ENCODE data around the gene ERAS. TPM values are rescaled to one million over a fixed set of nuclear protein-coding genes. Genes with fewer than 3 reads are reported as not detected.
"Not testable (repeated sequence)": the region's sequence is repeated elsewhere in the genome, so short reads cannot be mapped to it uniquely, and the experiment has no call there.

Gene ERAS
- total RNA-seq, 1 experiment from 2014 or later, result not detected

GRCh38 chrX:48854898-48855297 lies 28.6 kb downstream of the ERAS start:
- no peak overlapping the region for H3K9ac ChIP-seq (ENCODE audit: low read length)
- no peaks in the 10 kb centered on the region for H3K9me3 ChIP-seq (ENCODE audit: control insufficient read depth in 1 of 2, insufficient read depth in 1 of 2, low read depth in 1 of 2, low read length in 2 of 2)
- H3K27me3 ChIP-seq (ENCODE audit: insufficient read depth, low read length), result no peaks in the 10 kb centered on the region
- TF ChIP-seq RAD21 (IDR thresholded peaks at IDR 0.05; ENCODE audit: low read depth), result peak; percentile 66
- 0 out of 2 replicates have a peak, but pooled peaks have one; percentile 19 for TF ChIP-seq CBX3 (IDR thresholded peaks at IDR 0.05; ENCODE audit: low read depth)
- peak; percentile 34 to 41 (median 40); a peak in 3 of 6 replicates for TF ChIP-seq CTCF (IDR thresholded peaks at IDR 0.05 in 2 of 3, conservative IDR thresholded peaks at IDR 0.05 in 1 of 3; ENCODE audit: borderline replicate concordance in 1 of 3, insufficient read depth in 1 of 3, low read depth in 2 of 3, low read length in 2 of 3)
- no peak for TF ChIP-seq ZFX (IDR thresholded peaks at IDR 0.05)
- no peak for TF ChIP-seq YY1 (IDR thresholded peaks at IDR 0.05; ENCODE audit: extremely low read depth, insufficient replicate concordance, low read depth, low read length)
- no peak for TF ChIP-seq POLR2AphosphoS5 (IDR thresholded peaks at IDR 0.05; ENCODE audit: low read depth, low read length)
- no peak for TF ChIP-seq ZNF274 (IDR thresholded peaks at IDR 0.05; ENCODE audit: low read depth, low read length)
- no peaks in the 10 kb centered on the region for H3K79me2 ChIP-seq (ENCODE audit: insufficient read depth, low read length)
- H2AFZ ChIP-seq (ENCODE audit: low read depth, low read length, poor library complexity, severe bottlenecking), result no peak overlapping the region
- intact Hi-C loops (cut with micrococcal nuclease), result no loop called here
- H3K27ac ChIP-seq (ENCODE audit: low read depth, low read length), result no peak overlapping the region
- no peaks in the 10 kb centered on the region for H3K9me2 ChIP-seq (ENCODE audit: insufficient read depth)
- no peaks in the 10 kb centered on the region for H4K20me1 ChIP-seq (ENCODE audit: insufficient read depth)
- ATAC-seq, result peak; percentile 38; the same call in 1 of the 2 replicates
- DNase-seq (ENCODE audit: low read depth, low spot score), result peak; percentile 3
- CTCF ChIA-PET, result no interaction called here
- no peak overlapping the region for H3K4me2 ChIP-seq (ENCODE audit: low read length)
- no TSS peak for BruUV-seq (replicated peaks)
- no peak overlapping the region for H3K4me3 ChIP-seq (replicated peaks in 1 of 2; ENCODE audit: low read depth in 1 of 2, low read length in 2 of 2)
- POLR2A ChIA-PET, result no interaction called here
- H3K36me3 ChIP-seq (ENCODE audit: control insufficient read depth in 1 of 2, insufficient read depth in 2 of 2, low read length in 2 of 2), result no peaks in the 10 kb centered on the region
- RAD21 ChIA-PET (ENCODE audit: low non-redundant PET in 1 of 2, low total read pairs in 2 of 2, uncharacterized antibody in 2 of 2, unreplicated experiment in 2 of 2), result no interaction called here
- no peaks in the 10 kb centered on the region for H3K4me1 ChIP-seq (ENCODE audit: control insufficient read depth in 1 of 2, insufficient read depth in 2 of 2, low read length in 2 of 2)

- no peak for DNase-seq (ENCODE audit: low read depth, low spot score)
- H3K9me3 ChIP-seq (ENCODE audit: control insufficient read depth in 1 of 2, insufficient read depth in 1 of 2, low read depth in 1 of 2, low read length in 2 of 2), result no peaks in the 10 kb centered on the region
- ChIA-PET POLR2A (no interaction called here), RAD21 (ENCODE audit: low non-redundant PET in 1 of 2, low total read pairs in 2 of 2, uncharacterized antibody in 2 of 2, unreplicated experiment in 2 of 2) (no interaction called here), CTCF (no interaction called here)
- no peak overlapping the region for H3K4me3 ChIP-seq (replicated peaks in 1 of 2; ENCODE audit: low read depth in 1 of 2, low read length in 2 of 2)
- H3K36me3 ChIP-seq (ENCODE audit: control insufficient read depth in 1 of 2, insufficient read depth in 2 of 2, low read length in 2 of 2), result no peaks in the 10 kb centered on the region
- peaks cover 8 to 14% of the 10 kb centered on the region in 2 experiments for H3K4me1 ChIP-seq (ENCODE audit: control insufficient read depth in 1 of 2, insufficient read depth in 2 of 2, low read length in 2 of 2)
- intact Hi-C loops (cut with micrococcal nuclease), result no loop called here
- no peak overlapping the region for H3K4me2 ChIP-seq (ENCODE audit: low read length)
- H2AFZ ChIP-seq (ENCODE audit: low read depth, low read length, poor library complexity, severe bottlenecking), result no peak overlapping the region
- TF ChIP-seq SRF (IDR thresholded peaks at IDR 0.05; ENCODE audit: low read depth), result no peak
- TF ChIP-seq ELF1 (IDR thresholded peaks at IDR 0.05; ENCODE audit: borderline replicate concordance, low read depth), result no peak
- TF ChIP-seq SIN3A (IDR thresholded peaks at IDR 0.05; ENCODE audit: low read depth), result no peak
- TF ChIP-seq EZH2phosphoT487 (IDR thresholded peaks at IDR 0.05; ENCODE audit: borderline replicate concordance), result no peak
- no peak for TF ChIP-seq RAD21 (IDR thresholded peaks at IDR 0.05; ENCODE audit: low read depth)
- no peak for TF ChIP-seq JUND (IDR thresholded peaks at IDR 0.05)
- no peak overlapping the region for H3K27ac ChIP-seq (ENCODE audit: low read depth, low read length)
- H3K9ac ChIP-seq (ENCODE audit: low read length), result no peak overlapping the region
- no peaks in the 10 kb centered on the region for H3K79me2 ChIP-seq (ENCODE audit: insufficient read depth, low read length)
- H3K9me2 ChIP-seq (ENCODE audit: insufficient read depth), result no peaks in the 10 kb centered on the region
- no peak for ATAC-seq
- no TSS peak for BruUV-seq (replicated peaks)
- H3K27me3 ChIP-seq (ENCODE audit: insufficient read depth, low read length), result no peaks in the 10 kb centered on the region
- H4K20me1 ChIP-seq (ENCODE audit: insufficient read depth), result no peaks in the 10 kb centered on the region
Observed at GRCh38 chrX:48864210-48864609, 37.9 kb downstream of the ERAS start.

GRCh38 chrX:48872017-48872416 lies 45.7 kb downstream of the ERAS start:
- H3K4me2 ChIP-seq (ENCODE audit: low read length); H3K27ac ChIP-seq (ENCODE audit: low read depth, low read length); BruUV-seq (replicated peaks); H3K9me2 ChIP-seq (ENCODE audit: insufficient read depth); H3K79me2 ChIP-seq (ENCODE audit: insufficient read depth, low read length); H3K4me3 ChIP-seq (replicated peaks in 1 of 2; ENCODE audit: low read depth in 1 of 2, low read length in 2 of 2); POLR2A ChIA-PET; H3K36me3 ChIP-seq (ENCODE audit: control insufficient read depth in 1 of 2, insufficient read depth in 2 of 2, low read length in 2 of 2); H3K9me3 ChIP-seq (ENCODE audit: control insufficient read depth in 1 of 2, insufficient read depth in 1 of 2, low read depth in 1 of 2, low read length in 2 of 2); DNase-seq (ENCODE audit: low read depth, low spot score); H3K9ac ChIP-seq (ENCODE audit: low read length); CTCF ChIA-PET; H4K20me1 ChIP-seq (ENCODE audit: insufficient read depth); RAD21 ChIA-PET (ENCODE audit: low non-redundant PET in 1 of 2, low total read pairs in 2 of 2, uncharacterized antibody in 2 of 2, unreplicated experiment in 2 of 2); H2AFZ ChIP-seq (ENCODE audit: low read depth, low read length, poor library complexity, severe bottlenecking); H3K27me3 ChIP-seq (ENCODE audit: insufficient read depth, low read length); intact Hi-C loops (cut with micrococcal nuclease); ATAC-seq: not testable (repeated sequence)
- peaks cover 3 to 13% of the 10 kb centered on the region in 2 experiments for H3K4me1 ChIP-seq (ENCODE audit: control insufficient read depth in 1 of 2, insufficient read depth in 2 of 2, low read length in 2 of 2)

All from HCT116 (cell line).